Measurements from ENCODE around the gene ARAF.

- TF ChIP-seq TAF1 (IDR thresholded peaks at IDR 0.05; ENCODE audit: borderline replicate concordance, insufficient read depth, low read length) (no peak), POLR2AphosphoS5 (IDR thresholded peaks at IDR 0.05; ENCODE audit: low read depth, low read length) (no peak), SIN3A (IDR thresholded peaks at IDR 0.05; ENCODE audit: borderline replicate concordance, insufficient read depth, low read length) (no peak), REST (IDR thresholded peaks at IDR 0.05; ENCODE audit: insufficient read depth in 1 of 2, low read depth in 2 of 2, low read length in 2 of 2) (no peak)
Measured at GRCh38 chrX:47583240-47583861, 22.3 kb downstream of the ARAF start.
